GM23338 (cell line): Measurements from ENCODE around the gene TMEM143. TPM values are rescaled to one million over a fixed set of nuclear protein-coding genes. Genes with fewer than 3 reads are reported as not detected.
A peak's percentile ranks its signal among the peaks of the same experiment; 100 is the strongest.

Experiments used
- ATAC-seq: fragments of 200-7000 bp; cut with Tn5 transposase; 3 replicates; pipeline ENCODE4 v1.9.1; 2020
- DNase-seq: peaks from one replicate; pipeline ENCODE4 v3.0.0-alpha.2; 2015; ENCODE audit warnings: low spot score
- H2AFZ ChIP-seq: fragments of 200-600 bp; sonication (generic); 2 replicates; pipeline ENCODE4 v1.8.0; 2016; ENCODE audit warnings: antibody characterized with exemption, mild to moderate bottlenecking, moderate library complexity
- H3F3A ChIP-seq: fragments of 200-600 bp; sonication (generic); replicated peaks from 2 replicates; pipeline ENCODE4 v1.8.0; 2017; ENCODE audit warnings: antibody characterized with exemption, mixed run types, low read depth
- H3K27ac ChIP-seq: fragments of 200-600 bp; sonication (generic); 2 replicates; pipeline ENCODE4 v1.6.1; 2016; ENCODE audit warnings: low read depth
- H3K27me3 ChIP-seq: fragments of 200-600 bp; sonication (generic); 2 replicates; pipeline ENCODE4 v1.8.0; 2016; ENCODE audit warnings: mild to moderate bottlenecking, mixed run types, moderate library complexity; ENCODE audit not compliant: insufficient read depth
- H3K36me3 ChIP-seq: fragments of 200-600 bp; sonication (generic); 2 replicates; pipeline ENCODE4 v1.8.0; 2016; ENCODE audit warnings: mild to moderate bottlenecking; ENCODE audit not compliant: insufficient read depth
- H3K4me1 ChIP-seq: fragments of 200-600 bp; sonication (generic); 2 replicates; pipeline ENCODE4 v1.8.0; 2016; ENCODE audit warnings: mild to moderate bottlenecking, moderate library complexity; ENCODE audit not compliant: insufficient read depth
- H3K4me2 ChIP-seq: fragments of 200-600 bp; sonication (generic); 2 replicates; pipeline ENCODE4 v1.7.1; 2017; ENCODE audit warnings: mixed run types
- H3K4me3 ChIP-seq: fragments of 200-600 bp; sonication (generic); 2 replicates; pipeline ENCODE4 v1.6.1; 2016; ENCODE audit warnings: mixed run types
- H3K79me2 ChIP-seq: fragments of 200-600 bp; sonication (generic); replicated peaks from 2 replicates; pipeline ENCODE4 v1.8.0; 2017; ENCODE audit warnings: mild to moderate bottlenecking; ENCODE audit not compliant: insufficient read depth
- H3K9me2 ChIP-seq: fragments of 200-600 bp; sonication (generic); 2 replicates; pipeline ENCODE4 v1.8.0; 2017; ENCODE audit not compliant: insufficient read depth
- H4K20me1 ChIP-seq: fragments of 200-600 bp; sonication (generic); replicated peaks from 2 replicates; pipeline ENCODE4 v1.8.0; 2017; ENCODE audit warnings: mild to moderate bottlenecking; ENCODE audit not compliant: insufficient read depth
- H3K27ac Mint-ChIP-seq: 2 replicates; pipeline ENCODE4 v1.8.0; 2020; ENCODE audit warnings: inconsistent platforms, mild to moderate bottlenecking, moderate library complexity, mixed read lengths
- H3K27me3 Mint-ChIP-seq: 3 replicates; pipeline ENCODE4 v1.8.0; 2022; ENCODE audit warnings: low read depth, mild to moderate bottlenecking, moderate library complexity, mixed read lengths, inconsistent platforms; ENCODE audit not compliant: insufficient read depth, poor library complexity
- H3K36me3 Mint-ChIP-seq: 3 replicates; pipeline ENCODE4 v1.8.0; 2021; ENCODE audit warnings: low read depth, mild to moderate bottlenecking, inconsistent platforms, moderate library complexity, mixed read lengths
- H3K4me1 Mint-ChIP-seq: 3 replicates; pipeline ENCODE4 v1.8.0; 2020; ENCODE audit warnings: mild to moderate bottlenecking, inconsistent platforms, mixed read lengths
- H3K4me3 Mint-ChIP-seq: 3 replicates; pipeline ENCODE4 v1.8.0; 2021; ENCODE audit warnings: moderate library complexity, mild to moderate bottlenecking, inconsistent platforms, mixed read lengths
- H3K9me3 Mint-ChIP-seq: 3 replicates; pipeline ENCODE4 v1.8.0; 2020; ENCODE audit warnings: moderate library complexity, mild to moderate bottlenecking, inconsistent platforms, mixed read lengths
- CREB1 ChIP-seq: fragments of 250-450 bp; sonication (Bioruptor Pico); IDR thresholded peaks from 2 replicates; pipeline ENCODE4 v1.5.0; 2020; ENCODE audit warnings: low read depth, mild to moderate bottlenecking, moderate library complexity
- EZH2phosphoT487 ChIP-seq: fragments of 200-600 bp; sonication (generic); IDR thresholded peaks from one replicate; pipeline ENCODE4 v1.8.1; 2018; ENCODE audit warnings: antibody characterized with exemption; ENCODE audit not compliant: unreplicated experiment
- NANOG ChIP-seq: IDR thresholded peaks from 2 replicates; pipeline ENCODE4 v1.6.1; 2016; ENCODE audit warnings: antibody characterized with exemption, borderline replicate concordance
- POLR2AphosphoS5 ChIP-seq: IDR thresholded peaks from 2 replicates; pipeline ENCODE4 v1.6.1; 2016; ENCODE audit warnings: antibody characterized with exemption, low read depth
- polyA plus RNA-seq: library from polyadenylated mRNA; unstranded; fragments of >200 nt; fragmentation: Nextera tagmentation; extraction: Ambion mirVana; gene quantifications from 2 replicates; pipeline ENCODE4 v1.2.1, GENCODE V29; 2016
- total RNA-seq: library from RNA; depleted of rRNA; stranded (reverse); fragments of >200 nt; shearing (Covaris generic); gene quantifications from 2 replicates; pipeline ENCODE4 v1.2.3, GENCODE V29; 2014
- TF ChIP-seq, protein P1 (sequence below), 2 experiments: fragments of 200-600 bp in 1 of 2; sonication (generic) in 1 of 2; conservative IDR thresholded peaks; 2 replicates each; pipeline versions ENCODE4 v1.5.1 to v1.6.1; 2016 to 2017; ENCODE audit warnings: antibody characterized with exemption in 2 of 2, low read depth in 2 of 2, mild to moderate bottlenecking in 2 of 2, moderate library complexity in 1 of 2

Gene TMEM143
- total and polyA plus RNA-seq, 2 experiments from 2014 or later = 12.8 to 15.0 TPM

- Histone ChIP-seq H3K9me2 (no peaks in the 10 kb centered on the region), H3K4me2 (peak within 1 kb of the TSS; percentile 99), H3K36me3 (peaks cover 11% of the 10 kb centered on the region), H3K4me1 (peaks cover 30% of the 10 kb centered on the region), H2AFZ (peak within 1 kb of the TSS; percentile 95), H3K4me3 (peak within 1 kb of the TSS; percentile 100), H4K20me1 (peaks cover 17% of the 10 kb centered on the region), H3F3A (peaks cover 5% of the 10 kb centered on the region), H3K27ac (peak within 1 kb of the TSS; percentile 85), H3K79me2 (peaks cover 21% of the 10 kb centered on the region), H3K27me3 (peaks cover 43% of the 10 kb centered on the region)
- TF ChIP-seq, protein P1, sequence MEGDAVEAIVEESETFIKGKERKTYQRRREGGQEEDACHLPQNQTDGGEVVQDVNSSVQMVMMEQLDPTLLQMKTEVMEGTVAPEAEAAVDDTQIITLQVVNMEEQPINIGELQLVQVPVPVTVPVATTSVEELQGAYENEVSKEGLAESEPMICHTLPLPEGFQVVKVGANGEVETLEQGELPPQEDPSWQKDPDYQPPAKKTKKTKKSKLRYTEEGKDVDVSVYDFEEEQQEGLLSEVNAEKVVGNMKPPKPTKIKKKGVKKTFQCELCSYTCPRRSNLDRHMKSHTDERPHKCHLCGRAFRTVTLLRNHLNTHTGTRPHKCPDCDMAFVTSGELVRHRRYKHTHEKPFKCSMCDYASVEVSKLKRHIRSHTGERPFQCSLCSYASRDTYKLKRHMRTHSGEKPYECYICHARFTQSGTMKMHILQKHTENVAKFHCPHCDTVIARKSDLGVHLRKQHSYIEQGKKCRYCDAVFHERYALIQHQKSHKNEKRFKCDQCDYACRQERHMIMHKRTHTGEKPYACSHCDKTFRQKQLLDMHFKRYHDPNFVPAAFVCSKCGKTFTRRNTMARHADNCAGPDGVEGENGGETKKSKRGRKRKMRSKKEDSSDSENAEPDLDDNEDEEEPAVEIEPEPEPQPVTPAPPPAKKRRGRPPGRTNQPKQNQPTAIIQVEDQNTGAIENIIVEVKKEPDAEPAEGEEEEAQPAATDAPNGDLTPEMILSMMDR (conservative IDR thresholded peaks at IDR 0.05; ENCODE audit: low read depth in 2 of 2) = peak; percentile 70 to 75
- TF ChIP-seq POLR2AphosphoS5 (peak; percentile 71), CREB1 (CRISPR knock-in tag) (0 out of 2 replicates have a peak, but pooled peaks have one; percentile 16), NANOG (no peak)
- Mint-ChIP-seq H3K27me3 (peaks cover 39% of the 10 kb centered on the region), H3K4me3 (peak within 1 kb of the TSS; percentile 88), H3K4me1 (peaks cover 31% of the 10 kb centered on the region), H3K9me3 (peaks cover 3% of the 10 kb centered on the region; the same call in 1 of the 3 replicates), H3K36me3 (peaks cover 29% of the 10 kb centered on the region), H3K27ac (peak within 1 kb of the TSS; percentile 92)
- DNase-seq (peak; percentile 76), ATAC-seq (peak; percentile 51)
Observed at GRCh38 chr19:48391100-48392005, 27.6 kb upstream of the TMEM143 start, which contains the start of gene KDELR1. KDELR1 (minus strand) TSS chr19:48391551; CDS start chr19:48391358, 193 bp downstream.

DNA sequence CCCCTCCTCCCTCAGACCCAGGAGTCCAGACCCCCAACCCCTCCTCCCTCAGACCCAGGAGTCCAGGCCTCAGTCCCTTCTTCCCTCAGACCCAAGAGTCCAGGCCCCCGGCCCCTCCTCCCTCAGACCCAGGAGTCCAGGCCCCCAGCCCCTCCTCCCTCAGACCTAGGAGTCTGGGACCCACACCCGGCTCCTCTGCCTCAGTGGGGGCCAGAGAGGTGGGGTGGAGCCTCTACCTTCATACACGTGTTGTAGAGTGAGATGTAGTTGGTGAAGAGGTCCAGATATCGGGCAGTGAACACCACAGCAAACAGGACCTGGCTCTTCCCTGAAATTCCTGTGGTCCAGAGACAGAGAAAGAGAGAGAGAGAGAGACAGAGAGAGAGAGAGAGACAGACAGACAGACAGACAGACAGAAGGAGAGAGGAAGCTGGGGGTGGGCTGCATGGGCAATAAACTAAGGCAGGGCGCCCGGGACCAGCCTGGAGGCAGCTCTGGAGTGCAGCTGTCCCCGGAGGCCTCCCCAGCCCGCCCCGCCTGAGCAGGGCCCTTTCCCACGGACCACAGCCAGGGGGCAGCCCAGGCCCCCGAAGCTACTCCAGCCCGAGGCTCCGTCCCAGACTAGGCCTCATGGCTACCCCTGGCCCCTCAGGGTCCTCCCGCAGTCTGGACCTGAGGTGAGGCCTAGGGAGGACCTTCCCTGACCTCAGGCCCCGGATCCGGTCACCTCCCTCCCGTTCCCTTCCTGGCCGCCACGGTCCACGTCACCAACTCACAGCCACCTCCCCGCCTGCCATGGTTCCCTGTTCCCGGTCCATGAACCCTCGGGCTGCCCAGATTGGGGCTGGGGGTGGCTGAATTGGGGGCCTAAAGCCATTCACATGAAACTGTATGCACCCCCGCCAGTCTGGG, 26.7 kb upstream of the TMEM143 start:
- Mint-ChIP-seq H3K36me3 (peaks cover 39% of the 10 kb centered on the region), H3K9me3 (peaks cover 3% of the 10 kb centered on the region; the same call in 1 of the 3 replicates), H3K27ac (peak overlapping the region; percentile 92), H3K4me1 (peaks cover 21% of the 10 kb centered on the region), H3K27me3 (peaks cover 31% of the 10 kb centered on the region), H3K4me3 (peak overlapping the region; percentile 88)
- TF ChIP-seq, protein P1 (conservative IDR thresholded peaks at IDR 0.05; ENCODE audit: low read depth in 2 of 2) = peak; percentile 58 to 81
- no peak for TF ChIP-seq EZH2phosphoT487
- H3K9me2 ChIP-seq = no peaks in the 10 kb centered on the region
- peak; percentile 73 for ATAC-seq
- peaks cover 16% of the 10 kb centered on the region for H3K36me3 ChIP-seq
- H3K4me2 ChIP-seq = peak overlapping the region; percentile 99
- peak overlapping the region; percentile 85 for H3K27ac ChIP-seq
- H3K27me3 ChIP-seq = peaks cover 34% of the 10 kb centered on the region
- H3K79me2 ChIP-seq = peaks cover 21% of the 10 kb centered on the region
- peaks cover 21% of the 10 kb centered on the region for H3K4me1 ChIP-seq
- DNase-seq = peak; percentile 82
- peaks cover 8% of the 10 kb centered on the region for H3F3A ChIP-seq
- peaks cover 17% of the 10 kb centered on the region for H4K20me1 ChIP-seq
- H2AFZ ChIP-seq = peak overlapping the region; percentile 69; the same call in 1 of the 2 replicates
- H3K4me3 ChIP-seq = peak overlapping the region; percentile 100
